Measurements from ENCODE around the gene PSMD6. TPM values are rescaled to one million over a fixed set of nuclear protein-coding genes. Genes with fewer than 3 reads are reported as not detected.

Gene PSMD6
- total RNA-seq, 1 donor from 2014 or later = 88.7 TPM

GRCh38 chr3:63968612-63969350 lies 54.5 kb downstream of the PSMD6 start:
- H3K4me3 Mint-ChIP-seq (ENCODE audit: unreplicated experiment) = peak overlapping the region; percentile 65
- H3K9me3 Mint-ChIP-seq (ENCODE audit: unreplicated experiment) = no peaks in the 10 kb centered on the region
- DNase-seq (ENCODE audit: low read depth) (peak; percentile 47), FAIRE-seq (no peak)
- Histone ChIP-seq H2AFZ (ENCODE audit: low read depth, low read length) (no peak overlapping the region), H3K36me3 (ENCODE audit: insufficient read depth, low read length) (no peaks in the 10 kb centered on the region), H3K79me2 (ENCODE audit: insufficient read depth, low read length) (peaks cover 41% of the 10 kb centered on the region), H4K20me1 (ENCODE audit: insufficient read depth, low read length) (peaks cover 92% of the 10 kb centered on the region), H3K27me3 (ENCODE audit: insufficient read depth, low read length) (no peaks in the 10 kb centered on the region), H3K27ac (ENCODE audit: low read depth, low read length) (peak overlapping the region; percentile 6), H3K4me2 (ENCODE audit: low read length) (peak overlapping the region; percentile 56), H3K4me1 (ENCODE audit: insufficient read depth, low read length) (peaks cover 45% of the 10 kb centered on the region), H3K4me3 (ENCODE audit: insufficient read depth, low read depth, low read length) (no peak overlapping the region), H3K9ac (ENCODE audit: low read length) (peak overlapping the region; percentile 1), H3K9me3 (ENCODE audit: insufficient read depth, low read depth, low read length) (no peaks in the 10 kb centered on the region)
- peak overlapping the region; percentile 50 for H3K27ac Mint-ChIP-seq (ENCODE audit: unreplicated experiment)
- H3K4me1 Mint-ChIP-seq (ENCODE audit: low read depth, unreplicated experiment) = peaks cover 66% of the 10 kb centered on the region
- TF ChIP-seq EZH2 (IDR thresholded peaks at IDR 0.05; ENCODE audit: insufficient read depth, low read length) (no peak), CTCF (IDR thresholded peaks at IDR 0.05; ENCODE audit: insufficient read depth, low read depth, low read length) (no peak)
- peaks cover 1% of the 10 kb centered on the region for H3K36me3 Mint-ChIP-seq (ENCODE audit: low read depth, unreplicated experiment)
- no peaks in the 10 kb centered on the region for H3K27me3 Mint-ChIP-seq (ENCODE audit: low read depth, unreplicated experiment)

GRCh38 chr3:63967675-63968611 lies 55.4 kb downstream of the PSMD6 start:
- H2AFZ ChIP-seq (ENCODE audit: low read depth, low read length) = no peak overlapping the region
- H3K36me3 ChIP-seq (ENCODE audit: insufficient read depth, low read length) = no peaks in the 10 kb centered on the region
- H3K4me1 ChIP-seq (ENCODE audit: insufficient read depth, low read length) = peaks cover 44% of the 10 kb centered on the region
- H4K20me1 ChIP-seq (ENCODE audit: insufficient read depth, low read length) = peaks cover 91% of the 10 kb centered on the region
- DNase-seq (ENCODE audit: low read depth) (peak; percentile 81), FAIRE-seq (peak; percentile 5)
- TF ChIP-seq EZH2 (IDR thresholded peaks at IDR 0.05; ENCODE audit: insufficient read depth, low read length) (no peak), CTCF (IDR thresholded peaks at IDR 0.05; ENCODE audit: insufficient read depth, low read depth, low read length) (no peak)
- H3K4me2 ChIP-seq (ENCODE audit: low read length) = peak overlapping the region; percentile 56
- peaks cover 36% of the 10 kb centered on the region for H3K79me2 ChIP-seq (ENCODE audit: insufficient read depth, low read length)
- Mint-ChIP-seq H3K27ac (ENCODE audit: unreplicated experiment) (peak overlapping the region; percentile 16), H3K4me1 (ENCODE audit: low read depth, unreplicated experiment) (peaks cover 59% of the 10 kb centered on the region), H3K4me3 (ENCODE audit: unreplicated experiment) (peak overlapping the region; percentile 10), H3K9me3 (ENCODE audit: unreplicated experiment) (no peaks in the 10 kb centered on the region), H3K27me3 (ENCODE audit: low read depth, unreplicated experiment) (no peaks in the 10 kb centered on the region), H3K36me3 (ENCODE audit: low read depth, unreplicated experiment) (peaks cover 1% of the 10 kb centered on the region)
- no peaks in the 10 kb centered on the region for H3K9me3 ChIP-seq (ENCODE audit: insufficient read depth, low read depth, low read length)
- no peaks in the 10 kb centered on the region for H3K27me3 ChIP-seq (ENCODE audit: insufficient read depth, low read length)
- H3K9ac ChIP-seq (ENCODE audit: low read length) = peak overlapping the region; percentile 1
- H3K27ac ChIP-seq (ENCODE audit: low read depth, low read length) = peak overlapping the region; percentile 6
- H3K4me3 ChIP-seq (ENCODE audit: insufficient read depth, low read depth, low read length) = no peak overlapping the region

All from astrocyte (in vitro differentiated cells and primary cell).